ENCODE results near the gene PAX7.

GRCh38 chr1:18661404-18662285, 31.0 kb downstream of the PAX7 start:
- TF ChIP-seq CTCF (IDR thresholded peaks at IDR 0.05) = no peak
- no peak for TF ChIP-seq GABPA (IDR thresholded peaks at IDR 0.05; ENCODE audit: low read depth)
- TF ChIP-seq EP300 (IDR thresholded peaks at IDR 0.05; ENCODE audit: borderline replicate concordance in 1 of 2, low read depth in 1 of 2, low read length in 1 of 2) = no peak
- TF ChIP-seq RAD21 (IDR thresholded peaks at IDR 0.05; ENCODE audit: low read length) = no peak
- no peak for TF ChIP-seq USF1 (IDR thresholded peaks at IDR 0.05; ENCODE audit: borderline replicate concordance, low read depth)
- no peak for TF ChIP-seq NFIC (IDR thresholded peaks at IDR 0.05; ENCODE audit: borderline replicate concordance)
- TF ChIP-seq PBX3 (IDR thresholded peaks at IDR 0.05) = no peak
- no peak for TF ChIP-seq SIN3A (IDR thresholded peaks at IDR 0.05; ENCODE audit: borderline replicate concordance, low read depth, low read length)
- TF ChIP-seq JUND (IDR thresholded peaks at IDR 0.05) = no peak
- no peak for TF ChIP-seq MAX (IDR thresholded peaks at IDR 0.05; ENCODE audit: low read depth)
- no peak for TF ChIP-seq FOSL2 (IDR thresholded peaks at IDR 0.05; ENCODE audit: borderline replicate concordance, low read depth)

Data from SK-N-SH (cell line).